ENCODE results near the gene SLITRK6.

- TF ChIP-seq MAFK (IDR thresholded peaks at IDR 0.05; ENCODE audit: low read depth, low read length) (no peak), CTCF (conservative IDR thresholded peaks at IDR 0.05; ENCODE audit: low read depth, low read length) (peak; percentile 75), FOS (IDR thresholded peaks at IDR 0.05; ENCODE audit: low read depth, low read length) (no peak), RAD21 (IDR thresholded peaks at IDR 0.05; ENCODE audit: low read length) (peak; percentile 88), POLR2A (IDR thresholded peaks at IDR 0.05; ENCODE audit: low read depth, low read length) (no peak), MXI1 (IDR thresholded peaks at IDR 0.05; ENCODE audit: borderline replicate concordance, low read depth, low read length) (no peak), NFE2L2 (IDR thresholded peaks at IDR 0.05; ENCODE audit: low read depth, low read length) (no peak), CEBPB (IDR thresholded peaks at IDR 0.05; ENCODE audit: low read depth, low read length) (no peak), BHLHE40 (IDR thresholded peaks at IDR 0.05; ENCODE audit: low read depth, low read length) (no peak)
These were observed 7.4 kb upstream of the SLITRK6 start for GRCh38 chr13:85806553-85807175.
